SU-DHL-6 (cell line): ENCODE measurements around the gene CSF1.

Experiments used
- H2AFZ ChIP-seq: fragments of 200-600 bp; sonication (generic); 2 replicates; pipeline ENCODE4 v1.6.1; 2014; ENCODE audit warnings: low read depth, mild to moderate bottlenecking, moderate library complexity, mixed read lengths, antibody characterized with exemption, low read length; ENCODE audit not compliant: severe bottlenecking
- H3F3A ChIP-seq: fragments of 200-600 bp; shearing (Covaris generic); 2 replicates; pipeline ENCODE4 v1.6.0; 2016; ENCODE audit warnings: antibody characterized with exemption, mild to moderate bottlenecking; ENCODE audit not compliant: insufficient read depth
- H3K27ac ChIP-seq: fragments of 200-600 bp; sonication (generic); 2 replicates; pipeline ENCODE4 v1.5.1; 2016; ENCODE audit warnings: low read depth, mild to moderate bottlenecking, low read length, moderate library complexity, mixed read lengths
- H3K27me3 ChIP-seq: fragments of 200-600 bp; sonication (generic), shearing (Covaris generic); 2 replicates; pipeline ENCODE4 v1.6.0; 2014; ENCODE audit warnings: mild to moderate bottlenecking, low read length
- H3K36me3 ChIP-seq: fragments of 200-600 bp; sonication (generic); 2 replicates; pipeline ENCODE4 v1.6.1; 2014; ENCODE audit warnings: mild to moderate bottlenecking, low read length, mixed read lengths
- H3K4me2 ChIP-seq: fragments of 300-600, 200-600 bp; shearing (Covaris generic), sonication (generic); 2 replicates; pipeline ENCODE4 v1.6.0; 2014; ENCODE audit warnings: low read length, low read depth, mild to moderate bottlenecking; ENCODE audit not compliant: poor library complexity, severe bottlenecking
- H3K4me3 ChIP-seq: fragments of 200-600 bp; sonication (generic); 2 replicates; pipeline ENCODE4 v1.5.1; 2014; ENCODE audit warnings: antibody characterized with exemption, low read length, mild to moderate bottlenecking, mixed read lengths; ENCODE audit not compliant: insufficient read depth, poor library complexity, severe bottlenecking
- H3K79me2 ChIP-seq: fragments of 200-600 bp; sonication (generic); 2 replicates; pipeline ENCODE4 v1.6.1; 2014; ENCODE audit warnings: mild to moderate bottlenecking, low read length, moderate library complexity; ENCODE audit not compliant: insufficient read depth
- H3K9ac ChIP-seq: fragments of 200-600 bp; sonication (generic); 2 replicates; pipeline ENCODE4 v1.7.0; 2014; ENCODE audit warnings: mild to moderate bottlenecking, low read length
- H3K9me2 ChIP-seq: fragments of 200-600 bp; sonication (generic); replicated peaks from 2 replicates; pipeline ENCODE4 v1.6.1; 2014; ENCODE audit warnings: low read length; ENCODE audit not compliant: insufficient read depth
- H3K9me3 ChIP-seq: fragments of 200-600 bp; sonication (generic); 2 replicates; pipeline ENCODE4 v1.6.1; 2014; ENCODE audit warnings: low read length, mixed read lengths; ENCODE audit not compliant: insufficient read depth
- H4K20me1 ChIP-seq: fragments of 200-600 bp; sonication (generic); 2 replicates; pipeline ENCODE4 v1.6.1; 2014; ENCODE audit warnings: low read depth, mild to moderate bottlenecking, antibody characterized with exemption, low read length, moderate library complexity, mixed read lengths
- EZH2phosphoT487 ChIP-seq: fragments of 200-600 bp; sonication (generic), shearing (Covaris generic); conservative IDR thresholded peaks from 2 replicates; pipeline ENCODE4 v1.6.1; 2018; ENCODE audit warnings: mild to moderate bottlenecking, antibody characterized with exemption, low read length, moderate library complexity, mixed read lengths
- TF ChIP-seq, protein P1 (sequence below): fragments of 200-600 bp; sonication (generic); IDR thresholded peaks from one replicate; pipeline ENCODE4 v1.5.1; 2017; ENCODE audit warnings: antibody characterized with exemption, mild to moderate bottlenecking, low read length, moderate library complexity; ENCODE audit not compliant: insufficient read depth, poor library complexity, severe bottlenecking

CSF1 gene

DNA sequence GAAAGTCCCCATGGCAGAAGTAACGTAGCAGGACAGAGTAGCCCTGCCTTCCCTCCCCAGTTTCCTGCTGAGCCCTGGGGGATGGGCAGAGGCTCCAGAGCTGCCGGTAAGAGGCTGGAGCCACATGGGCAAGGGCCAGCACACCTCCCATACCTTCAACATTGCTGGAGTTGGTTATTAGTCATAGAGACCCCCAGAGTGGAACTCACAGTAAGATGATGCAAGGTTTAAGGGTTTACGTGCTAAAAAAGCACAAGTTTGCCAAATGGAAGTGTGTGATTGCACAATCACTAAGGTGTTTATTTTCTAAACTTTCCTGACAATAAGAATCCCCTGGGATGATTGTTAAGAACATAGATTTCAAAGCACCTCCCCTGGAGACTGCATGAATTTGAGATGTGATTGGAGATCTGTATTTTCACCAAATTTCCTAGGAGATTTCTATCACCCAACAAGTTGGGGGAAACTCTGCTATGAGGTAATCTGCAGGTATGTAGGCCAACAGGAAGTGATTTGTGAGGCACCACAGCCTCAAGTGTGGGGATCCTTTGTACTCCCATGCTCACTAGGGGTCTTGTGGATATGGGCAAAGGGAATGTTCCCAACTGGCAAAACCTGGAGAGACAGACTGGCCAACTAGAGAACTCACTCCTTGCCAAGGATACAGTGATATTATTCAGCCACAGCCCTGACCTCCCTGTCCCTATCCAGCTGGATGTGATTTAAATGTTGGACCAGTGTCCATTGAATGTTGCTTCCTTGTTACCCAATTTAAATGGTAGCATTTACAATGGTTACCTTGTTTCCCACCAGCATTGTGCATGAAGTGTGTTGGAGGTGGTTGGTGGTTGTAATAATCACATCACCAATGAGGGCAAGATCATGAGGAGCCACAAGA, 37.1 kb upstream of the CSF1 start:
- Histone ChIP-seq H3K9ac (no peak overlapping the region), H3K9me2 (no peaks in the 10 kb centered on the region), H3K27me3 (no peaks in the 10 kb centered on the region), H3F3A (no peaks in the 10 kb centered on the region), H4K20me1 (no peaks in the 10 kb centered on the region), H3K4me2 (no peak overlapping the region), H3K36me3 (no peaks in the 10 kb centered on the region), H3K9me3 (no peaks in the 10 kb centered on the region), H2AFZ (no peak overlapping the region), H3K4me3 (no peak overlapping the region), H3K27ac (no peak overlapping the region), H3K79me2 (no peaks in the 10 kb centered on the region)
- TF ChIP-seq, protein P1, sequence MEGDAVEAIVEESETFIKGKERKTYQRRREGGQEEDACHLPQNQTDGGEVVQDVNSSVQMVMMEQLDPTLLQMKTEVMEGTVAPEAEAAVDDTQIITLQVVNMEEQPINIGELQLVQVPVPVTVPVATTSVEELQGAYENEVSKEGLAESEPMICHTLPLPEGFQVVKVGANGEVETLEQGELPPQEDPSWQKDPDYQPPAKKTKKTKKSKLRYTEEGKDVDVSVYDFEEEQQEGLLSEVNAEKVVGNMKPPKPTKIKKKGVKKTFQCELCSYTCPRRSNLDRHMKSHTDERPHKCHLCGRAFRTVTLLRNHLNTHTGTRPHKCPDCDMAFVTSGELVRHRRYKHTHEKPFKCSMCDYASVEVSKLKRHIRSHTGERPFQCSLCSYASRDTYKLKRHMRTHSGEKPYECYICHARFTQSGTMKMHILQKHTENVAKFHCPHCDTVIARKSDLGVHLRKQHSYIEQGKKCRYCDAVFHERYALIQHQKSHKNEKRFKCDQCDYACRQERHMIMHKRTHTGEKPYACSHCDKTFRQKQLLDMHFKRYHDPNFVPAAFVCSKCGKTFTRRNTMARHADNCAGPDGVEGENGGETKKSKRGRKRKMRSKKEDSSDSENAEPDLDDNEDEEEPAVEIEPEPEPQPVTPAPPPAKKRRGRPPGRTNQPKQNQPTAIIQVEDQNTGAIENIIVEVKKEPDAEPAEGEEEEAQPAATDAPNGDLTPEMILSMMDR = no peak

DNA sequence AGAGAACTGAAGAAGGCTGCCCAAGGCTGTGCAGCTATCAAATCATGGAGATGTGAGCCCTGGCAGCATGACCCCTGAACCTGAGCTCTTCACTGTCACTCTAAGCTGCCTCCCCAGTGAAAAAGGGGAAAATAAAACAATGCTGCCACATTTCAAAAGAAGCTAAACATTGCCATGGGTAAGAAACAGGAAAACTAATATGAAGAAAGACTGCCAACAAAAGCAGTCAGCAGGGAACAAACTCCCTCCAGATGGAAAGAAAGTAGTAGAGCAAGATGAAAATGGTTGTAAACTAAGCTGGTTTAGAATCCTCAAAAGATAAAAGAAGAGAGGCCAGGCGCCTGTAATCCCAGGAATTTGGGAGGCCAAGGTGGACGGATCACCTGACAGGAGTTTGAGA, 36.2 kb upstream of the CSF1 start:
- no peaks in the 10 kb centered on the region for H3K79me2 ChIP-seq
- no peak overlapping the region for H3K27ac ChIP-seq
- no peaks in the 10 kb centered on the region for H3K36me3 ChIP-seq
- H3K9ac ChIP-seq = no peak overlapping the region
- no peaks in the 10 kb centered on the region for H3K27me3 ChIP-seq
- H3K4me2 ChIP-seq = no peak overlapping the region
- H4K20me1 ChIP-seq = no peaks in the 10 kb centered on the region
- H2AFZ ChIP-seq = no peak overlapping the region
- no peaks in the 10 kb centered on the region for H3K9me3 ChIP-seq
- H3K9me2 ChIP-seq = no peaks in the 10 kb centered on the region
- no peak overlapping the region for H3K4me3 ChIP-seq
- no peak for TF ChIP-seq EZH2phosphoT487
- TF ChIP-seq, protein P1 = no peak
- H3F3A ChIP-seq = no peaks in the 10 kb centered on the region

DNA sequence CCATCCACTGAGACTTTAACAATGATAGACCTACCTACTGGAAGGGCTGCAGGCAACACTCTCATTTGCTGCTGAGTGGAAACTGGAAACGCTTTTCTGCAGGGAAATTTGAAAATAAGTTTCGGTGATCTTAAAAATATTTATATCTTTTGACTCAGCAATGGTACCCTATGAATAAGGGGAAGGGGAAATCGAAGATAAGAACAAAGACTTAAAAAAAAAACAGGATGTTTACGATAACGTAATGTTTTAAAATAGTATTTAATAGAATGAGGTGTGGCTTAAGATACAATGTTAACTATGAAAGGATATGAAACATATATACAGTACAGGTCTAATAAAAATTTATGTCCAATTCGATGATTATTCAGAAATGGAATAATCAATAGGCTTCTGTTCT, 34.8 kb upstream of the CSF1 start:
- Histone ChIP-seq H3K4me3 (no peak overlapping the region), H3K4me2 (no peak overlapping the region), H3K27me3 (no peaks in the 10 kb centered on the region), H3F3A (no peaks in the 10 kb centered on the region), H3K9ac (no peak overlapping the region), H3K79me2 (no peaks in the 10 kb centered on the region), H2AFZ (no peak overlapping the region), H3K9me3 (no peaks in the 10 kb centered on the region), H3K9me2 (no peaks in the 10 kb centered on the region), H4K20me1 (no peaks in the 10 kb centered on the region), H3K27ac (no peak overlapping the region), H3K36me3 (no peaks in the 10 kb centered on the region)
- TF ChIP-seq EZH2phosphoT487 = no peak
- TF ChIP-seq, protein P1 = no peak
